ENCODE data around the gene TAT. TPM values are rescaled to one million over a fixed set of nuclear protein-coding genes. Genes with fewer than 3 reads are reported as not detected.

The TAT gene
- polyA plus RNA-seq, 4 donors, result 0.06 to 0.17 (median 0.10) TPM

GRCh38 chr16:71547168-71547567 is 29.7 kb downstream of the TAT start:
- DNase-seq (ENCODE audit: low read depth in 4 of 4, low spot score in 3 of 4), result no peak

GRCh38 chr16:71542377-71542776 is 34.5 kb downstream of the TAT start:
- DNase-seq (ENCODE audit: low read depth in 4 of 4, low spot score in 3 of 4), result no peak

- DNase-seq (ENCODE audit: low read depth in 4 of 4, low spot score in 3 of 4), result peak in 2 of 4 donors; percentile 20 to 29
These were observed 39.2 kb downstream of the TAT start for GRCh38 chr16:71537643-71538042.

- DNase-seq (ENCODE audit: low read depth in 4 of 4, low spot score in 3 of 4), result no peak
These were observed 40.0 kb downstream of the TAT start for GRCh38 chr16:71536752-71537499.

GRCh38 chr16:71532366-71532765 is 44.5 kb downstream of the TAT start:
- no peak for DNase-seq (ENCODE audit: low read depth in 4 of 4, low spot score in 3 of 4)

GRCh38 chr16:71528863-71529262 is 48.0 kb downstream of the TAT start:
- no peak for DNase-seq (ENCODE audit: low read depth in 4 of 4, low spot score in 3 of 4)

GRCh38 chr16:71528257-71528656 is 48.6 kb downstream of the TAT start:
- DNase-seq (ENCODE audit: low read depth in 4 of 4, low spot score in 3 of 4), result no peak

GRCh38 chr16:71526111-71526631 is 50.7 kb downstream of the TAT start, which contains the start of gene CHST4:
Gene CHST4 (plus strand): TSS chr16:71526426. CDS start chr16:71536678, 10,252 bp downstream.
- no peak for DNase-seq (ENCODE audit: low read depth in 4 of 4, low spot score in 3 of 4)

- no peak for DNase-seq (ENCODE audit: low read depth in 4 of 4, low spot score in 3 of 4)
These were observed 52.0 kb downstream of the TAT start for GRCh38 chr16:71524566-71525553.

- no peak for DNase-seq (ENCODE audit: low read depth in 4 of 4, low spot score in 3 of 4)
These were observed 56.3 kb downstream of the TAT start for GRCh38 chr16:71520550-71520949.

Other genes starting within 250 kb of the TAT start
- 1 to 10 TPM in 1 of 4 donors, under 1 TPM in 3; 0.67 to 1.4 (median 0.78) TPM for gene CALB2, start 218.4 kb downstream of the TAT start, polyA plus RNA-seq (ENCODE audit: insufficient read length in 4 of 4)
- under 1 TPM in 1 of 4 donors, not detected in 3; 0.04 TPM for gene TLE7, start 135.0 kb downstream of the TAT start, polyA plus RNA-seq (ENCODE audit: insufficient read length in 4 of 4)
- 10 to 100 TPM; 14.4 to 21.7 (median 17.0) TPM for gene ZNF23, start 114.8 kb downstream of the TAT start, polyA plus RNA-seq (ENCODE audit: insufficient read length in 4 of 4)
- 10 to 100 TPM; 13.4 to 15.5 (median 14.5) TPM for gene ZNF19, start 87.8 kb downstream of the TAT start, polyA plus RNA-seq (ENCODE audit: insufficient read length in 4 of 4)
- under 1 TPM; 0.17 to 0.48 (median 0.28) TPM for gene CHST4, start 50.7 kb downstream of the TAT start, polyA plus RNA-seq (ENCODE audit: insufficient read length in 4 of 4)
- 10 to 100 TPM; 13.2 to 15.9 (median 15.0) TPM for gene MARVELD3, start 49.1 kb upstream of the TAT start, polyA plus RNA-seq (ENCODE audit: insufficient read length in 4 of 4)
- 1 to 10 TPM; 7.2 to 10.0 (median 8.7) TPM for gene PHLPP2, start 147.6 kb upstream of the TAT start, polyA plus RNA-seq (ENCODE audit: insufficient read length in 4 of 4)
- gene AP1G1, start 231.7 kb upstream of the TAT start, polyA plus RNA-seq (ENCODE audit: insufficient read length in 4 of 4), result 10 to 100 TPM; 81.4 to 91.8 (median 87.7) TPM